K562 (cell line): ENCODE measurements around the gene DNALI1. TPM values are rescaled to one million over a fixed set of nuclear protein-coding genes. Genes with fewer than 3 reads are reported as not detected.

Source experiments
- ATF1 ChIP-seq, 2 experiments: fragments of 450-650 bp in 1 of 2; IDR thresholded peaks; 2 replicates each; pipeline ENCODE4 v1.6.1; 2016; ENCODE audit warnings: missing compliant biosample characterization in 1 of 2, missing genetic modification characterization in 1 of 2
- CBFA2T2 ChIP-seq: fragments of 450-650 bp; conservative IDR thresholded peaks from 2 replicates; pipeline ENCODE4 v1.6.1; 2017; ENCODE audit warnings: mild to moderate bottlenecking
- CBFB ChIP-seq: sonication (generic); formaldehyde crosslinking; IDR thresholded peaks from 2 replicates; pipeline ENCODE4 v1.4.0; 2020; ENCODE audit warnings: mild to moderate bottlenecking, missing genetic modification reagents
- CEBPB ChIP-seq: fragments of 450-650 bp; IDR thresholded peaks from 2 replicates; pipeline ENCODE4 v1.6.1; 2016; ENCODE audit warnings: missing genetic modification characterization, missing compliant biosample characterization
- HCFC1 ChIP-seq: IDR thresholded peaks from 2 replicates; pipeline ENCODE4 v1.6.1; 2012; ENCODE audit warnings: low read depth, low read length, improper control_type of control experiment
- IFI16 ChIP-seq: fragments of 250-450 bp; sonication (Bioruptor Pico); IDR thresholded peaks from 2 replicates; pipeline ENCODE4 v2.1.2; 2022; ENCODE audit warnings: mild to moderate bottlenecking, inconsistent platforms
- KHSRP ChIP-seq: fragments of 450-650 bp; IDR thresholded peaks from 2 replicates; pipeline ENCODE4 v1.6.1; 2017
- MAFG ChIP-seq: fragments of 450-650 bp; conservative IDR thresholded peaks from 2 replicates; pipeline ENCODE4 v1.6.1; 2016; ENCODE audit warnings: missing genetic modification characterization, missing compliant biosample characterization
- MCM5 ChIP-seq: fragments of 450-650 bp; IDR thresholded peaks from 2 replicates; pipeline ENCODE4 v1.6.1; 2016; ENCODE audit warnings: low read depth
- MEIS2 ChIP-seq: fragments of 450-650 bp; IDR thresholded peaks from 2 replicates; pipeline ENCODE4 v1.6.1; 2014; ENCODE audit warnings: mild to moderate bottlenecking; ENCODE audit not compliant: partially characterized antibody
- MTA3 ChIP-seq: fragments of 450-650 bp; formaldehyde crosslinking; IDR thresholded peaks from 2 replicates; pipeline ENCODE4 v1.6.1; 2017; ENCODE audit warnings: mild to moderate bottlenecking, borderline replicate concordance
- NBN ChIP-seq: fragments of 450-650 bp; IDR thresholded peaks from 2 replicates; pipeline ENCODE4 v1.6.1; 2016; ENCODE audit warnings: low read depth, mild to moderate bottlenecking
- XRCC4 ChIP-seq: IDR thresholded peaks from one replicate; pipeline ENCODE4 v1.6.1; 2011; ENCODE audit not compliant: insufficient read depth, insufficient read length; ENCODE audit errors: extremely low read depth
- ZBTB1 ChIP-seq: sonication (generic); formaldehyde crosslinking; IDR thresholded peaks from 2 replicates; pipeline ENCODE4 v1.8.1; 2023; ENCODE audit warnings: missing genetic modification reagents, low read depth, mild to moderate bottlenecking, borderline replicate concordance
- ZNF146 ChIP-seq: IDR thresholded peaks from one replicate; pipeline ENCODE4 v1.6.1; 2018; ENCODE audit warnings: missing compliant biosample characterization; ENCODE audit not compliant: unreplicated experiment
- ZNF324 ChIP-seq: fragments of 250-450 bp; sonication (Bioruptor Pico); IDR thresholded peaks from 2 replicates; pipeline ENCODE4 v1.4.0; 2020; ENCODE audit warnings: mild to moderate bottlenecking
- ZNF57 ChIP-seq: fragments of 450-650 bp; formaldehyde crosslinking; IDR thresholded peaks from 2 replicates; pipeline ENCODE4 v1.4.0; 2020; ENCODE audit warnings: mild to moderate bottlenecking, moderate library complexity
- ZNF766 ChIP-seq: fragments of 200-800 bp; sonication (Bioruptor generic); conservative IDR thresholded peaks from 2 replicates; pipeline ENCODE4 v1.6.1; 2016; ENCODE audit warnings: missing genetic modification characterization, missing compliant biosample characterization
- ZNF77 ChIP-seq: fragments of 250-450 bp; sonication (Bioruptor Pico); IDR thresholded peaks from 2 replicates; pipeline ENCODE4 v1.5.0; 2020
- polyA plus RNA-seq, 8 experiments: library from polyadenylated mRNA; depleted of rRNA in 4 of 8; stranded (reverse) in 5 of 8; unstranded in 3 of 8; fragments of >200 nt; fragmentation: Nextera tagmentation in 2 of 8; fragmentation: Illumina TruSeq in 1 of 8; extraction: Ambion mirVana in 2 of 8; extraction: Trizol in 1 of 8; gene quantifications; 2 replicates each; pipeline versions ENCODE4 v1.2.1 to v1.2.3, GENCODE V29; 2011 to 2014; ENCODE audit warnings: inconsistent platforms in 1 of 8, missing spikeins in 1 of 8
- total RNA-seq, 7 experiments: library from RNA; depleted of rRNA in 6 of 7; stranded (reverse); fragments of >200 nt in 6 of 7; fragmentation: Illumina TruSeq in 2 of 7; extraction: Trizol in 2 of 7; gene quantifications; 2 replicates each; pipeline versions ENCODE4 v1.2.1 to v1.2.3, GENCODE V29; 2011 to 2021; ENCODE audit warnings: low replicate concordance in 1 of 7
- TF ChIP-seq, protein P1 (sequence below): sonication (generic); formaldehyde crosslinking; IDR thresholded peaks from 2 replicates; pipeline ENCODE4 v1.8.0; 2023; ENCODE audit warnings: missing genetic modification reagents, mild to moderate bottlenecking, borderline replicate concordance
- TF ChIP-seq, protein P2 (sequence below): fragments of 250-450 bp; sonication (Bioruptor Pico); IDR thresholded peaks from 2 replicates; pipeline ENCODE4 v1.9.0; 2021; ENCODE audit warnings: mild to moderate bottlenecking, inconsistent platforms

DNALI1 gene
- total and polyA plus RNA-seq, 9 of the 15 experiments (the other 6 are each of a cell fraction or from before 2014, with no cell fraction given): 0.87 to 5.6 (median 1.2) TPM

DNA sequence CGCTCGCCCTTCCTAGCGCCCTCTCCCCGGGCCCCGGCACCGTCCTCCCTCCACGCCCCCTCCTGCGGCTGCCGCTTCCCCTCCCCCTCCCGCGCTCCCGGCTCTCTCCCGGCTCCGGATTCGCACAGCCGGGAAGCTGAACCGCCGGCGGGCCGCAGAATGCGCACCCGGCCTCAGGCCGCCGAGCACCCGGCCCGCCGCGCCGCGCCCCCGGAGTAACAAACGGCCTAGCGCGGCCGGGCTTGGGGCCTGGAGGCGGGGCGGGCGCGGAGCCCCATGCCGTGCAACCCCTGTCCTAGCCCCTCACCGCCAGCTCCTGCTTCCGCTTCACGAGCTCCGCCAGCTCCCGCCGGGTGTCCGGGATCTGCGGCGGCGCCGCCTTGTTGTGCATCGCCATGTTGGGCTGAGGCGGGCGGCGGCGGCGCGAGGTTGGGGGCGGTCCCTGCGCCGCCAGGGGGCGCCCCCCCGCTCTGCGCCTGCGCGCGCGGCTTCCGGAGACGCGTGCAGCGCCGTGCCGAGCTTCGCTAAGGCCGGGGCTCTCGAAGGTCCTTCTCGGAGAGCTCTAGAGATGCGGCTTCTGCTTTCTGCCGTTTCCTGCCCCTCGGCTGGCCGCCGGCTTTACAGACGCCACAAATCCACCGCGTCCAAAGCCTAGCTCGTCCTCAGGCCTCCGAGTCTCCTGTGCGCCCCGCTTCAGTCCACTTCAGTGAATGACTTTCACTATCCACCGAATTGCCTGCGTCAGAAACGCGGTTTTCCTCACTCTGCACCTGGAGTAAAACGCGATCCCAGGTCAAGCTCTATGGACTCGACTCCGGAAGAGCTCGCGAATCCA, 42.2 kb upstream of the DNALI1 start, which contains the start of gene MEAF6 (continued):
- TF ChIP-seq, protein P1, sequence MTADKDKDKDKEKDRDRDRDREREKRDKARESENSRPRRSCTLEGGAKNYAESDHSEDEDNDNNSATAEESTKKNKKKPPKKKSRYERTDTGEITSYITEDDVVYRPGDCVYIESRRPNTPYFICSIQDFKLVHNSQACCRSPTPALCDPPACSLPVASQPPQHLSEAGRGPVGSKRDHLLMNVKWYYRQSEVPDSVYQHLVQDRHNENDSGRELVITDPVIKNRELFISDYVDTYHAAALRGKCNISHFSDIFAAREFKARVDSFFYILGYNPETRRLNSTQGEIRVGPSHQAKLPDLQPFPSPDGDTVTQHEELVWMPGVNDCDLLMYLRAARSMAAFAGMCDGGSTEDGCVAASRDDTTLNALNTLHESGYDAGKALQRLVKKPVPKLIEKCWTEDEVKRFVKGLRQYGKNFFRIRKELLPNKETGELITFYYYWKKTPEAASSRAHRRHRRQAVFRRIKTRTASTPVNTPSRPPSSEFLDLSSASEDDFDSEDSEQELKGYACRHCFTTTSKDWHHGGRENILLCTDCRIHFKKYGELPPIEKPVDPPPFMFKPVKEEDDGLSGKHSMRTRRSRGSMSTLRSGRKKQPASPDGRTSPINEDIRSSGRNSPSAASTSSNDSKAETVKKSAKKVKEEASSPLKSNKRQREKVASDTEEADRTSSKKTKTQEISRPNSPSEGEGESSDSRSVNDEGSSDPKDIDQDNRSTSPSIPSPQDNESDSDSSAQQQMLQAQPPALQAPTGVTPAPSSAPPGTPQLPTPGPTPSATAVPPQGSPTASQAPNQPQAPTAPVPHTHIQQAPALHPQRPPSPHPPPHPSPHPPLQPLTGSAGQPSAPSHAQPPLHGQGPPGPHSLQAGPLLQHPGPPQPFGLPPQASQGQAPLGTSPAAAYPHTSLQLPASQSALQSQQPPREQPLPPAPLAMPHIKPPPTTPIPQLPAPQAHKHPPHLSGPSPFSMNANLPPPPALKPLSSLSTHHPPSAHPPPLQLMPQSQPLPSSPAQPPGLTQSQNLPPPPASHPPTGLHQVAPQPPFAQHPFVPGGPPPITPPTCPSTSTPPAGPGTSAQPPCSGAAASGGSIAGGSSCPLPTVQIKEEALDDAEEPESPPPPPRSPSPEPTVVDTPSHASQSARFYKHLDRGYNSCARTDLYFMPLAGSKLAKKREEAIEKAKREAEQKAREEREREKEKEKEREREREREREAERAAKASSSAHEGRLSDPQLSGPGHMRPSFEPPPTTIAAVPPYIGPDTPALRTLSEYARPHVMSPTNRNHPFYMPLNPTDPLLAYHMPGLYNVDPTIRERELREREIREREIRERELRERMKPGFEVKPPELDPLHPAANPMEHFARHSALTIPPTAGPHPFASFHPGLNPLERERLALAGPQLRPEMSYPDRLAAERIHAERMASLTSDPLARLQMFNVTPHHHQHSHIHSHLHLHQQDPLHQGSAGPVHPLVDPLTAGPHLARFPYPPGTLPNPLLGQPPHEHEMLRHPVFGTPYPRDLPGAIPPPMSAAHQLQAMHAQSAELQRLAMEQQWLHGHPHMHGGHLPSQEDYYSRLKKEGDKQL (CRISPR knock-in tag): no peak
- TF ChIP-seq MEIS2 (peak; percentile 83), KHSRP (no peak), MAFG (tag) (no peak), ZNF146 (CRISPR knock-in tag) (no peak), MCM5 (no peak), IFI16 (CRISPR knock-in tag) (no peak), ZBTB1 (CRISPR knock-in tag) (no peak), ZNF57 (CRISPR knock-in tag) (no peak), HCFC1 (peak; percentile 73), XRCC4 (no peak), ATF1 (CRISPR knock-in tag; IDR thresholded peaks at IDR 0.05) (no peak), ATF1 (tag; IDR thresholded peaks at IDR 0.05) (peak; percentile 85), MTA3 (peak; percentile 86; the same call in 1 of the 2 replicates), CBFB (CRISPR knock-in tag) (no peak; the same call in 1 of the 2 replicates), ZNF324 (CRISPR knock-in tag) (no peak), ZNF77 (no peak), NBN (peak; percentile 87), CEBPB (tag) (no peak), ZNF766 (CRISPR knock-in tag) (no peak), CBFA2T2 (no peak)
- TF ChIP-seq, protein P2, sequence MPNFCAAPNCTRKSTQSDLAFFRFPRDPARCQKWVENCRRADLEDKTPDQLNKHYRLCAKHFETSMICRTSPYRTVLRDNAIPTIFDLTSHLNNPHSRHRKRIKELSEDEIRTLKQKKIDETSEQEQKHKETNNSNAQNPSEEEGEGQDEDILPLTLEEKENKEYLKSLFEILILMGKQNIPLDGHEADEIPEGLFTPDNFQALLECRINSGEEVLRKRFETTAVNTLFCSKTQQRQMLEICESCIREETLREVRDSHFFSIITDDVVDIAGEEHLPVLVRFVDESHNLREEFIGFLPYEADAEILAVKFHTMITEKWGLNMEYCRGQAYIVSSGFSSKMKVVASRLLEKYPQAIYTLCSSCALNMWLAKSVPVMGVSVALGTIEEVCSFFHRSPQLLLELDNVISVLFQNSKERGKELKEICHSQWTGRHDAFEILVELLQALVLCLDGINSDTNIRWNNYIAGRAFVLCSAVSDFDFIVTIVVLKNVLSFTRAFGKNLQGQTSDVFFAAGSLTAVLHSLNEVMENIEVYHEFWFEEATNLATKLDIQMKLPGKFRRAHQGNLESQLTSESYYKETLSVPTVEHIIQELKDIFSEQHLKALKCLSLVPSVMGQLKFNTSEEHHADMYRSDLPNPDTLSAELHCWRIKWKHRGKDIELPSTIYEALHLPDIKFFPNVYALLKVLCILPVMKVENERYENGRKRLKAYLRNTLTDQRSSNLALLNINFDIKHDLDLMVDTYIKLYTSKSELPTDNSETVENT: peak; percentile 91
